ENCODE data around the gene LOXHD1.

Gene LOXHD1

DNA sequence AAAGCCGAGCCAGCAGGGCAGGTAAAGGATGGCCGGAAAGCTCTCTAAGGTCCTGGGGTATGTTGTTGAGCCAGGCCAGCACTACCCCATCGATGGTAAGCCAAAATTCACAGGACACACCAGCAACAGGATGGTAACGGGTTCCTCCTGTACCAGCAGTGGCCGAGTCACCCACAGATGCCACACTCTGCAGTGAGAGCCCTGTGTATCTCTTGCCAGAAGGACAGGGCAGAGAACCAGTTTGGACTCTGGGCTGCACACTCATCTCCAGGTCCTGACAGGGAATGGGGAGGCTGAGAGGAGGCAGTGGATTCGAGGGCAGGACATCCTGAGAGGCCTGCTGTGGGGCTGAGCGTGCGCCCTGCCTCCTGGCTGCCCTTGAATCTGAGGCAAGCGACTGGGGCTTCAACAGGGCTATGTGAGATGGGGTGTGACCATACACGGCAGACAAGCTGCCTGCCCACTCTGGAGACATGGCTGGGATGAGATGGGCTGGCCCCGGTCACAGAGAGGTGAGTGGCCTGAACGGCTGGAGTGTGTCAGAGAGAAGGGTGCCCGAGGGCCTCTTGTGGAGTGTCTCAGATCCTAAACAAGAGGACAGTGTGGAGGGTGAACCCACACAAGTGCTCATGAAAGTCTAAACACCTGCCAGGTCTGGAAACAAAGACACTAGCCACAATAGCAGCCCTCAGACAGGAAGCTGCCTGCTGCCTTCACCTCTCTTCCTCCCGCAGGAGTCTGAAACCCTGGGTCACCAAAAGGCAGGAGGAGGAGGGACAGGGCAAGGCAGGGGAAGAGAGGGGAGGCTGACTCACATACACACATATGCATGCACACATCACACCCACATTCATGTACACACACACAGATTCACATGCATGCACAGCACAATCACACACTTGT is 182.3 kb downstream of the LOXHD1 start:
- no peak for DNase-seq

DNA sequence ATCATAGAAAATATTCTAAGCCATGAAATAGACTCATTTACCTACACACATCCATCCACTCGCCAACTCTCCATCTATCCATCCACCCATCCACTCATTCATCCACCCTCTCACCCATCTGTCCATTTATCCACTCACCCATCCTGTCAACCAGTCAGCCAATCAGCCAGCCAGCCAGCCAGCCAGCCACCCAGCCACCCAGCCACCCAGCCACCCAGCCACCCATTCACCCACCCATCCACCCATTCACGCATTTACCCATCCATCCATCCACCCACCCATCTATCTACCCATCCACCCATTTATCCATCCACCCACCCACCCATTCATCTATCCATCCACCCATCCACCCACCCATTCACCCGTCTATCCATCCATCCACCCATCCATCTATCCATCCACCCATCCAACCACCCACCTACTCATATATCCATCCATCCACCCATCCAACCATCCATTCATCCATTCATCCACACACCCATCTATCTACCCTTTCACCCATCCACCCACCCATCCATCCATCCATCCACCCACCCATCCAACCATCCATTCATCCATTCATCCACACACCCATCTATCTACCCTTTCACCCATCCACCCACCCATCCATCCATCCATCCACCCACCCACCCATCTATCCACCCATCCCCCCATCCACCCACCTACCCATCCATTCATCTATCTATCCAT is 185.1 kb downstream of the LOXHD1 start:
- DNase-seq, result no peak

DNA sequence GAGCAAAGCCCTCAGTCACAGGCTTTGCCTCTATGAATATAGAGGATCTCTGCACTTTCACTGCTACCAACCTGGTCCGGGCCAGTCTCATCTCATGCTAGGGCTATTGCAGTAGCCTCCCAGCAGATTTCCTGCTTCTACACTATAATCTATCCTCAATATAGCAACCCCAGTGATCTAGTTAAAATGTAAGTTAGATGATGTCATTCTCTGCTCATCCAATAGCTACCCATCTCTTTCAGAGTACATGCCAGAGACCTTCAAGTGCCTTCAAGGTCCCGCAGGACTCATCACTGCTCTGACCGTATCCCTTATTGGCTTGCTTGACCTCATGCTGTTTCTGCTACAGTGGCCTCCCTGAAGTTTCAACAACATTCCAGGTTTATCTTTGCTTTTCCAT is 186.3 kb downstream of the LOXHD1 start:
- no peak for DNase-seq

DNA sequence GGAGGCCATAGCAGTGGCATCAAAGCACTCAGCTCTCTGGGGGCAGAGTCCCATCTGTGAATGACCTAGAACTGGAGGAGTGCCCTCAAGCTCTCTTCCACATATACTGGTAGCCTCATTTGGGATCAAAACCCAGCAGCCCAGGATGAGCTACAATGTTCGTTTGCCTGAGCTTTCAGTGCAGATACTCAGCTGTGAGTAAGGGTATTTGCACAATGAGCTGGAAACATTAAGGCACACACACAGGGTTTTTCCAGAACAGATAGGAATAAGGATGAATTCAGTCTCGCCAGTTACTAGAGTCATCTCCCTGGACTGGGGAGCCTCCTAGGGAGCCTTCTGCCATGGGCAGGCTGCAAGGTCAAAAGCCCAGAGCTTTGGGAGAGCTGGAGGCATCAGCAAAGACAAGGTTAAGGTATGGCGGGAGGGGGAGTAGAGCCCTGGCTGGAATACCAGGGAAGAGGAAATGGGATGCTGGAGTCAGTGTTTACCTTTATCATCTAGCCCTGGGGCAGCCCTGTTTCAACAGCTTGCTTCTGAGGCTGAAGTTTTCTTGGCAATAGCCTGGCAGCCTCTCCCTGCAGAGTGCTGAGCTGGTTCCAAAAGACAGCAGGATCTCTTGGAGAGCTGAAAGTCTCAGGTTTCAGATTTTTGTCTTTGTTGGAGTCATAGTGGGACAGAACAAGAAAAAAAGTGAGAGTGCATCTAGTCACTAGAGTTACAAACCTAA is 187.7 kb downstream of the LOXHD1 start:
- DNase-seq, result no peak

DNA sequence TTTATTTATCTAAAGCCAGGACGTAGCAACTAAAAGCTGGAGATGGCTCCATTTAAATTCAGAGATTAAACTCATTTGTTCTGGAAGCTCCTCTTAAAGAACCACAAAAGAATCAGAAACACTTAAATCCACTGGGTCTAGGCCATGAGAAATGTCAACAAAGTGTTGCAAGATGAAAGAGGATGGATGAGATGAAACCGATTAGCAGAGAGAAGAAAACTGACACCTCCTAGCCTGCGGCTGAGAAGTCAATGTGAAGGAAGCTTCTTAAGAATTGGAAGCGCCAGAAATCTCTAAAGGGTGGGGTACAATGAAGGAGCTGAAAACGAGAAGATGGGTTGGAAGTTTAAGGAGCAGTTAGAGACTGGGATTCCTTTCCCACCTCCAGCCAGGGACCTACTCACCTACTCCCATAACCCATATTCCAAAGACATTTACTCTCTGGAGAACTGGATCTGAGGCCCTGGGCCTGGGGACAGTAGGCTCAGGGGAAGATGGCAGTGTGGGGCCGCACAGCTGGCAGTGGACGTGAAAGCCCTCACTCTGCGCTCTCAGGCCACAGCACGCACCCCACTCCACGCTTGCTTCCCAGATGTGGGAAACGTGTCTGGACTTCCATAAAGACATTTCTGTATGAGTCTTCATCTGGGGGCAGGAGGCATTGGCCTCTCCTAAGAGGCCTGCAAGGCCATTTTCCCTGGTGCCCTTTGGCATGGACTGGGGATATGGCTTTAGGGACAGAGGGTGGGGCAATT is 188.4 kb downstream of the LOXHD1 start:
- DNase-seq, result no peak

DNA sequence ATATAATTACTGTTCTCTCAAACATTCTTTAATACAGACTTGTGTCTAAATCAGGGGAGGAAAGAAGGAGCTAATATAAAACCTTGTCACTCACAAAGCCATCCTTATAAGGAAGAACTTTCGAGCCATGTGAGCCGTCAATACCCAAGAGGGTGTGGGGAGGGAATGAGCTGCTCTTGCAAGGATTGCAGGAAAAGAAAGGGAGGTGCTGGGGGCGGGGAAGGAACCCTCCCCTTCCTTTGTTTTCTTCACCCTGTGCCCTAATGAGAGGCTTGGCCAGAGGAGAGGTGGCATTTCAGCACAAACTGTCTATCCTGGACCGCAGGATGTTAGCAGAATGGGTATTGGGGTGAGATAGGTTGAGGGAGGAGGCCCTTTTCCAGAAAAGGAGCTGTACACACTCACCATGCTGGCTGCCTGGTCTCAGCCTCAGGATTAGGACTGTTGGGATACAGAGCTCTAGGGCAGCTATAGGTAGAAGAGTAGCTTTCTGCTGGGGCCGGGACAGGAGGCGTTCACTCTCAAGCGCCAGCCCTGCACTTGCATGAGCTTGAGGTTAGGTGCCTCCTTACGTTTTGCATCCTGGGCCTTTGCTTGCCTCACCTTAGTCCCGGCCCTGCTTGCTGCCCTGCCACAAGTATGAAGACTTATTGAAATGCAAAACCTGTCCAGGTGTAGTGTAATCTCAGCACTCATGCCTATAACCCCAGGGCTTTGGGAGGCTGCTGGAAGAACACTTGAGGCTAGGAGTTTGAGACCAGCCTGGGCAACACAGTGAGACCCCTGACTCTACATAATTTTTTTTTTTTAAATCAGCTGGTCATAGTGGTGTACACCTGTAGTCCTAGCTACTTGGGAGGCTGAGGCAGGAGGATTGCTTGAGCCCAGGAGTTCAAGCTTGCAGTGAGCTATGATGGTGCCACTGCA is 190.5 kb downstream of the LOXHD1 start:
- no peak for DNase-seq

DNA sequence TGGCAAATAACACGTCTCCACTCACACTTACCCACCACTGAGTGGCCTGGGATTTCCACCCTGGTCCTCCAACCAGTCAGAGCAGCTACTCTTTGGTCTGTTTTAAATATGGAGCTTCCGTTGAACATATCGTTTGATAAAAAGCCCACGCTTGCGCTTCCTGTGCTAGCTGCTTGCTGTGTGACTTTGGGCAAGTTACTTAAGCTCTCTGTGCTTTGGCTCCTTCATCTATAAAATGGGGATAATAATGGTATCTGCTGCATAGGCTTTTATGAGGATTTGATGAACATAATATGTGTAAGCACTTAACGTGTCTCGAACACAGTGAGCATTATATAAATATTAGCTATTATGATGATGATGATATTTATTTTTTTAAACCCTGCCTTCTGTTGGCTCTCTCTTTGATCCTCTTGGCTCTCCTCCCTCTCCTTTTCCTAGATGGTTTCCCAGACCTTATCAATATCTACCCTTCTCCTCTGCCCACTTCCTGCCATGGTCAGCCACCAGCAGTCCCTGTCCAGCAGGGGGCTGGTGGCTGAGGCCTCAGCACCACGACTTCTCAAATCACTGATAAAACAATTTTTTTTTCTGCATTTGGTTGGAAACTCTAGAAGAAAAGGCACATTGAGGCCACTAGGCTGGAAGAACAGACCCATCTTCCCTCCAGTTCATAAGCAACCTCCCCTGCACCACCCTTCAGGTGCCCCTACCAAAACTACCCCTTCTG is 191.9 kb downstream of the LOXHD1 start:
- no peak for DNase-seq

DNA sequence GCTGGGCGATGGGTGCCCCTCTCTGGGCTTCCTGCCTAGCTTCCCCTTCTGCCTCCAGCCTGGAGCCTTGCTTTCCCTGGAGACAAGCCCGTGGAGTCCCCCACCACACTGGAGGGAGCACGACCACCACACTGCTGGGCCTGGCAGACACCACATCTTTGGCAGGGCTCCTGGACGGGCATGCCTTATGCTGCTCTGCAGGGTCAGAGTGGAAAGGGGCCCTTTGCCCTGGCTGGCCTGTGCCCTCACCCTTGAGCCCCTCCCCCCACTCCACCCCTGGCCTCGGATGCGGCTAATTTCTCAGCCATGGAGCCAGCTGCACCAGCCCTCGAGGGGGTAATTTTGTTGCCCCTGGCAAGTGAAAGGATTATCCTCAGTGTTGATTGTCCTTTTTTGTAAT is 194.5 kb downstream of the LOXHD1 start:
- DNase-seq, result no peak

DNA sequence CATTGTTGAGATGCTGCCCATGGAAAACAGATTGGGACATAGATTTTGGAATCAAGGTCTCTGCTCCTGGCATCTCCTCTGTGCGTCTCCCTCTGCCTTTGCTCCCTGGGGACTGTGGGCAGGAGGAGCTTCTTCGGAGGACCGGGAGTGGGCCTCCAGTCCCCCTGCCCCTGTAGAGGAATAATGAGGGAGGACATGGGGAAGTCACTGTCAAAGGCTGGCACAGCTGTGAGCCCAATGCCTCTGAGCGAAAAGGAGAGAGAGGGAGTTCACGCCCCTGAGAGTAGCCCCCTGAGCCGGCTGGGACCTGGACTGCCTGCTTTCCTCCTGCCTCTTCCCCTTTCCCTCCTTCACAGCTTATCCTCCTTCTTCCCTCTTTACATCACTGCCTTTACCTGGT is 195.0 kb downstream of the LOXHD1 start:
- DNase-seq, result no peak

DNA sequence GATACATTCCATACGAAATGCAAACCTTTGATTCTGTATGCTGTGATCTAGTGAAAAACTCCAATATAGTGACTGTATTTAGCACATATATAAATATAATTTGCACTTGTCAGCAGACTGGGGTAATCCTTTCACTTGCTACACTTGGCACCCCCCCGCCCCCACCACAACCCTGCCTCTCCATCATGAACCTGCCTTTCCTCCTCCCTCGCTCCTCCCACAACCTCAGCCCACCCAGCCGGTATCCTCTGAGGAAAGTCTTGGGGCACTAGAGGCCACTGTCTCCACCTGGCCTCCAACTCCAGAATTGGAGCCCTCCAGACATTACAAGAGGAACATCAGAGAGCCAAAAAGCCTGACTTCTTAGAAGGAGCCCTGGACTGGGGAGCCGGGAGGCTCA is 196.3 kb downstream of the LOXHD1 start:
- DNase-seq, result no peak

DNA sequence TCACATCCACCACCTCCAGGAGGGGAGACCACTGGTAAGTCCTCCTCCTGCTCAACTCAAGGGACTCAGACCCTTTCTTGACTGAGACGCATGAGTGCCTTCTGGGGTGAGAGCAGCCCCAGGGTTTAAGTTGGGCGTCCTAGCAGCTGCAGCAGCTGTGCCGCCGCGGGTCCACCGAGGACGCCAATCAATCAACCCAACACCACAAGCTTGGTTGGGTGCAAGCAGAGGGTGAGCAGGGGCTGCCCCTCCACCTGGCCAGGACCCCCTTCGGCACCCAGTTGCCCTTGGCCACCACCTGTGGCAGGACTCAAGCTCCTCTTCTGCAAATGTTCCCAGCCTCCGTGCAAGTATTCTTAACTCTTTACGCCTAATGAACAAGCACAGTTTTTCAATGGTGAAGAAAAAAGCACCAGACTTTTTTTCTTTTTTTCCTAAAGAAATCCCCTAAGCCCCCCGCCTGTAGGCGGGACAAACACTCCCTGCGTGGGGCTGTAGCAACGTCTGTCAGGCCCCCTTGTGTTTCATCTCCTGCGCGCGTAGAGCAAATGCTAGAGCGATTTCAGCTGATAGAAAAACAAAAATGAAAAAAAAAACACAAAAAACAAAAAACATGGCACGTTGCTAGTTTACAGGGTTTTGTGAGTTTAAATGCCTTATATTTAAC is 197.1 kb downstream of the LOXHD1 start:
- DNase-seq, result no peak

DNA sequence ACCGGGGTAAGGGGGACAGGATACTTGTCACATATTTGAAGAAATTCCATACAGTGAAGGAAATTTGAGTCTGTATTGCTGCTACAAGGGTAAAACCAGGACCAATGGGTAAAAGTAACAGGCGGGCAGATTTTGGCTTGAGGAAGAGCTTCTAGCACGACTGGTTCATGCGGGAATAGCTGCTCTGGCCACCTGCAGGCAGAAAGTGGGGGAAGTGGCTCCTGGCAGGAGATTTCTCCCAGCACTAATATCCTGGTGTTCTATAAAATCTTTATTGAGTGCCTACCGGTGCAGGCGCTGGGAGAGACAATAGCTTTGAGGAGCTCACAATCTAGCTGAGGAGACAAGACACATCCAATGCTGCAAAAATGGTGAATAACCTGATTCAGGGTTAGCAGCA is 198.5 kb downstream of the LOXHD1 start:
- DNase-seq, result no peak

DNA sequence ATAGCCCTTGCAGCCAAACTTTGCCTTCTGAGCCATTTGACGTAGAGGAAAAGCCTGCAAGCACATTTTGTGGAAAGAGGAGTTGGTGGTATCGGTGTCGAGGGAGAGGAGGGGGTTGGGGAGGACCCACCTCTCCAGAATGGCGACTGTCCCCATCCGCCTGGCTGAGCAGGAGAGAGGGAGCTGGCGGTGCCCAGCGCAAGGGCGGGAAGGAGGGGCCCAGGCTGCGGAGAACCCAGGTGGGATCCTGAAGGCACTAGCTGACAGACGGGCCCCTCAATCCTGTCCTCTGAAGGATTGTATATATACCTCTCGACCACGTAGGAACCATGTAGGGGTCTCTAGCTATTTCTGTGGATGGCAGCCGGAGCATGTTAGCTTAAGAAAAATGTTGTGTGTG is 200.3 kb downstream of the LOXHD1 start:
- DNase-seq, result no peak

DNA sequence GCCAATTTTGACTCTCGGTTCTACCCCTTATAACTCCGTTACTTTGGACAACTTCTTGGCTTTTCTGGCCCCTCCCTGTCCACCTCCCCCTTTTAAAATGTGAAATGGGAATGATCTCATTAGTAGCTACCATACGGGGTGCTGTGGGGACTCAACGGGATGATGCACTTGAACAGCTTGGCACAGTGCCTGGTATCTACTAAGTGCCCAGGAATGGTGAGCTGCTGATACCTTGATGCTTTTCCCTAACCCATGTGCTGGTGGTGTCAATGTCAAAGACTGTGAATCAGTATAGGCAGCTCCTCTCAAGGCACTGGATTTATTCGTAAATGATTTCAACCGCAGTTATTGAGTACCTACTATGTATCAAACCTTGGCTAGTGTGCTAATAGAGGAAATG is 204.2 kb downstream of the LOXHD1 start:
- no peak for DNase-seq

DNA sequence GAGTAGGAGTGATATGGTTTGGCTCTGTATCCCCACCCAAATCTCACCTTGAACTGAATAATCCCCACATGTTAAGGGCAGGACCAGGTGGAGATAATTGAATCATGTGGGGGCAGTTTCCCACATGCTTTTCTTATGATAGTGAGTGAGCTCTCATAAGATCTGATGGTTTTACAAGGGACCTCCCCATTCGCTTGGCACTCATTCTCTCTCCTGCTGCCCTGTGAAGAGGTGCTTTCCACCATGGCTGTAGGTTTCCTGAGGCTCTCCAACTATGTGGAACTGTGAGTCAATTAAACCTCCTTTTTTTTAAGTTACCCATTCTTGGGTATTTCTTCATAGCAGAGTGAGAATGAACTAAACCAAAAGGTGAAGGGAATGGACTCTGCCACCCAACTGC is 207.5 kb downstream of the LOXHD1 start:
- no peak for DNase-seq

DNA sequence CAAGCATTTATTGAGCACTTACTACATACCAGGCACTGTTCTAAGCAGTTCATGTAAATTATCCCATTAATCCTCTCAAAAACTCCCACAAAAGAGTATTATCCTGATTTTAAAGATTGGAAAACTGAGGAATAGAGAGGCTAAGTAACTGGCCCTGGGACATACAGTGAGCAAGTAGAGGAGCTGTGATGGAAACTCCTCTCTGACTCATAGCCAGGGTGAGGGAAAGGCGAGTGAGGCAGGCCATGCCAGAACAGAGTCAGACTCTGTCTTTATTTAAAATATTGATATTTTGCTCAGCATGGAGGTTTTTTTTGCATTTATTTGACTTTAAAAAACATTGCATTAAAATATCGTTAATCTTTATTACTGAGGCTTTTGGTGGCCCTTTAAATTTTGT is 208.0 kb downstream of the LOXHD1 start:
- DNase-seq, result no peak

DNA sequence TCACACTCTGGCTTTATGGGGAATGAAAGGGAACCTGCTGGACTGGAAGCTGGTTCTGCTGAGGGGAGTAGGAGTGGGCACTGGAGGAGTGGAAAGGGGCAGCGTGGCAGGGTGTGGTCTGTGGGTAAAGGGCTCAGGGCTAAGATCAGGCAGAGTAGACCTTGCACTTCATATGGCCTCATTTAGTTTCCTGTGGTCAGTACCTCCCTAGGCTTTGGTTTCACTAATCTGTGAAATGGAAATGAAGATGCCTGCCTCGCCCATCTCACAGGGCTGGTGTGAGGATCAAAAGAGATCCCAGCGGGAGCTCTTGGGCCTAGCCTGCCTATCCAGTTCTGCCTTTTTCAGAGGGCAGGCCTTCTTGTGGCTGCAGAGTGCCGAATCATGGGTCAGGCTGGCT is 208.7 kb downstream of the LOXHD1 start:
- DNase-seq, result no peak

DNA sequence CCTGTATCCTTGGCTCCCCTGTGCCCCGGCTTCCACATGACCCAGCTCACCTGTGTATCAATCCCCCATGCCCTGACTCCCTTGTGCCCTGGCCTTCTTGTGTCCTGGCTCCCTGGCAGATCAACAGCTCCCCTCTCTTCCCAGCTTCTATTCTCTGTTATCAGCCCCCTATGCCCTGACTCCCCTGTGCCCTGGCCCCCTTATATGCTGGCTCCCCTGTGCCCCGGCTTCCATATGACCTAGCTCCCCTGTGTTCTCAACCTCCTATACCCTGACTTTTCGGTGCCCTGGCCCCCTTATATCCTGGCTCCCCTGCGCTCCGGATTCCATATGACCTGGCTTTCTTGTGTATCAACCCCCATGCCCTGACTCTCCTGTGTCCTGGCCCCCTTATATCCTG is 209.2 kb downstream of the LOXHD1 start:
- no peak for DNase-seq

DNA sequence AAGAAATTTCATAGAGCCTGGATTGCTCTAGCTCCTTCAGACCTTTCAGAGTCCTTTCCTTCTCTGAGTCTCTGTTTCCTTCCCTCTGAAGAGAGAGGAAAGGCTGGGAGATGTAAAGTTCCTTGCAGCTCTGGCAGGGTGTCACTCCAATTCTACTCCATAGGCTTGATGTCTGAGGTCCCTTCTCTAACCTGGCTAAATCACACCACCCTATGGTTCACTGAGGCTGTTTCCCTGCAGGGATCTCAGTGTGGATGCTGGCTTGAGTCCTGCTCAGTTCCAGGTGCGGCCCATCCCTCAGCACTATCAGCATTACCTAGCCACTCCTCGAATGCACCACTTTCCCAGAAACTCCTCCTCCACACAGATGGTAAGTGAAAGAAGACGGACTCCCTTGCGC is 209.7 kb downstream of the LOXHD1 start:
- no peak for DNase-seq

DNA sequence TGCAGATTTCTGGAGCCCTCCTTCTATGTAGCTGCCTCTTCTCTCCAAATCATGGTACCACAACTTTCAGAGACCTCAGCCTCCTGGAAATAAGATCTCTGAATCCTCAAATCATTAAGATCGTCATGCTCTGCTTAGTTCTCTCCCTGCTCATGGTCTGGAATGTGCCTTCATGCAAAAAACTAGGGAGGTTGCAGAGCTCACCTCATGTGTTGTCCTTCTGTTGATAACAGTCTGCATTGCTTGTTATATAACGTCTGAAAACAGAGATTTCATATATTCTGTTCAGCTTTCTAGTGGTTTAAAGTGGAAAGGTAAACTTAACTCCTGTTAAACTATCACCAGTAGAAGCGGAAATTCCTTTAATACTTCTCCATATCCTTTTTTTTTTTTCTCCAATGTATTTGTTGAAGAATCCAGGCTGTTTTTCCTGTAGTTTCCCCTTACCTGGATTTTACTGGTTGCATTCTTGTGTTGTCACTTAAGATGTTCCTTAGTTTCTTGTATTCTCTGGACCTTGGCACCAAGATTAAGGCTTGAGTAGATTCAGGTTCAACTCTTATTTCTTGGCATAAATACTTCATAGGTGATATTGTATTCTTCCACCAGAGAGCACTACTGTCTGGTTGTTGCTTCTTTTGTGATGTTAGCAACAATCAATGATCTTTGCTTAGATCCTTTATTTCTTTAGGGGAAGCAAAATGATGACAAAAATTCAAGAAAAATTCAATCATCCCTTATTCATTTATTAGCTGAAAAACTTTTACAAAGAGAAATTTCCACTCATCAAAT is 211.3 kb downstream of the LOXHD1 start:
- DNase-seq, result no peak

All from CD4-positive, alpha-beta T cell treated with Interferon alpha-2 for 1 hour (primary cell).